ENCODE results near the gene FBRSL1.
"Not testable (repeated sequence)": the region's sequence is repeated elsewhere in the genome, so short reads cannot be mapped to it uniquely, and the experiment has no call there.

Gene FBRSL1

DNA sequence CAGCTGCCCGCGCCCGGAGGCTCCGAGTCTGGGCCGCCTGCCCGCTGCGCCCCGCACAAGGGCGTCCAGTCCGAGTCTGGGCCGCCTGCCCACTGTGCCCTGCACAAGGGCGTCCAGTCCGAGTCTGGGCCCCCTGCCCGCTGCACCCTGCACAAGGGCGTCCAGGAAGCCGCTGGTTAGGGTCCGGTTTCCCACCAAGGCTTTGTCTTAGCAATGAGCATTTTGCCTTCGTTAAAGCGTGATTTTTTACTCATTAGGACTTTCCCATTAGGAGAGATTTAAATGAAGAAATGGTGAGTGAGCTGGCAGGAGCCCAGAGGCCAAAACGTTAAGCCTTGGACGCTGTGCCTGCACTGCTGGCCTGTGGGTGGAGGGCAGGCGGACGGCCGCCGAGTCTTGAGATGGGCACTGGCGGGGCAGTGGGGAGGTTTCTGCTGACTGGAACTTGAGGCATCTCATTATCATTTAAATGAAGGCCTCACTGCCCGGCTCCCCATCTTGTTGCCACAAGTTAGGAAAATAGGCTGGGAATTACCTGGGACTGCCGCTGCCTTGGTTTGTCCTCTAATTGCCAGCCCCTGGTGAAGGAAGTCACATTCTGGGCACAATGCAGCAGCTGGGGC, 36.0 kb downstream of the FBRSL1 start:
- no peak for DNase-seq (ENCODE audit: low spot score)

DNA sequence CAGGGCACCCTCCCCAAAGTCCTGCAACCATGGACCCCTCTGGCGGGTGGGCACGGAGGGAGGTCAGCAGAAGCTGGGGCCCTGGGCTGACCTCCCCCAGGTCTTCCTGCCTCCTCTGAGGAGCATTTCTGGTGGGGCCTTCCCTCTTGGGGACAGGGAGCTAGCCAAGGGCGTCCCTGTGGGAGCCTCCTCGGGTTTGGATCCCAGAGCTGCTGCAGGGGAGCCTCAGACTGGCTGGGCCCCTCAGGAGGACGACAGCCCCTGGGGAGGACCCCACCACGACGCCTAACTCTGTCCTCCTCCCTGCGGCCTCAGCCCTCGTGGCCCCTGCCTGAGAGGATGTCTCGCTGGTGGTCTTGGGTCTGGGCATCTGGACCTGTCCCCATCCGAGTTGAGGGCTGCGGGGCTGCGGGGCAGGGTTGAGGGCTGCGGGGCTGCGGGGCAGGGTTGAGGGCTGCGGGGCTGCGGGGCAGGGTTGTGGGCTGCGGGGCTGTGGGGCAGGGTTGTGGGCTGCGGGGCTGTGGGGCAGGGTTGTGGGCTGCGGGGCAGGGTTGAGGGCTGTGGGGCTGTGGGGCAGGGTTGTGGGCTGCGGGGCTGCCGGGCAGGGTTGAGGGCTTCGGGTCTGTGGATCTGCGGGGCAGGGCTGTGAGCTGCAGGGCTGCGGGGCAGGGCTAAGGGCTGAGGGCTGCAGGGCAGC, 37.4 kb downstream of the FBRSL1 start:
- DNase-seq (ENCODE audit: low spot score) = no peak

DNA sequence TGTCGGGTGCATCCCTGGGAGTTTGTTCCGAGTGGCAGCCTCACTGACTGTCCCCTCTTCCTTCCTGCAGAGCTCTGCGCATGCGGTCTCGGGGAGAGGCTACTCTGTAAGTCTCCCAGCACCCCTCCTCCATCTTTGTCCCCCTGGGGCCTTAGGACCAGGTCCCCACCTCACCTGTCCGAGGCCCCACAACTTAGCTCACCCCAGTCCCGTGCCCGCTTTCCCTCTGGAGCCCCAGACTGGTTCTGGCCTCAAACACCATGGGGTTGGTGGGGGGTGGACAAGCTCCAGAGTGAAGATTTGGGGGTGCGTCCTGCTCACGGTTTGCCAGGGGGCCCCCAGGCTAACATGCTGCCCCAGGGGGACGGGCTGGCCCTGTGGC, 37.9 kb downstream of the FBRSL1 start:
- no peak for DNase-seq (ENCODE audit: low spot score)

DNA sequence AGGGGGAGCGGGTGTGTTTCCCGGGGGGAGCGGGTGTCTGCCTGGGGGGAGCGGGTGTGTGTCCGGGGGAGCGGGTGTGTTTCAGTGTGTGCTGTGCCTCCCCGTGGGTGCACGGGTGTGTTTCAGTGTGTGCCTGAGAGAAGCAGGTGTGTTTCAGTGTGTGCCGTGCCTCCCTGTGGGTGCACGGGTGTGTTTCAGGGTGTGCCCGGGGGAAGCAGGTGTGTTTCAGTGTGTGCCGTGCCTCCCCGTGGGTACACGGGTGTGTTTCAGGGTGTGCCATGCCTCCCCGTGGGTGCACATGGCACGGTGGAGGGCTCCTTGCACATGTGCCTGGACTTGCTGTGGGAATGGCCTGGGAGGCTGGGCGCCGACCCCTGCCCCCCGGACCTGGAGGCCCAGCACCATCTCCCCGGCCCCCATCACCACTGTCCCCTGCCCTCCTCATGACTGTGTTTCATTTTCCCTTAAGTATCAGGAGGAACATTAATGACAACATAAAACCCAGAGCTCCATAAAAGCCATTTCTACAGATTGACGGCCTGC, 38.7 kb downstream of the FBRSL1 start:
- no peak for DNase-seq (ENCODE audit: low spot score)

DNA sequence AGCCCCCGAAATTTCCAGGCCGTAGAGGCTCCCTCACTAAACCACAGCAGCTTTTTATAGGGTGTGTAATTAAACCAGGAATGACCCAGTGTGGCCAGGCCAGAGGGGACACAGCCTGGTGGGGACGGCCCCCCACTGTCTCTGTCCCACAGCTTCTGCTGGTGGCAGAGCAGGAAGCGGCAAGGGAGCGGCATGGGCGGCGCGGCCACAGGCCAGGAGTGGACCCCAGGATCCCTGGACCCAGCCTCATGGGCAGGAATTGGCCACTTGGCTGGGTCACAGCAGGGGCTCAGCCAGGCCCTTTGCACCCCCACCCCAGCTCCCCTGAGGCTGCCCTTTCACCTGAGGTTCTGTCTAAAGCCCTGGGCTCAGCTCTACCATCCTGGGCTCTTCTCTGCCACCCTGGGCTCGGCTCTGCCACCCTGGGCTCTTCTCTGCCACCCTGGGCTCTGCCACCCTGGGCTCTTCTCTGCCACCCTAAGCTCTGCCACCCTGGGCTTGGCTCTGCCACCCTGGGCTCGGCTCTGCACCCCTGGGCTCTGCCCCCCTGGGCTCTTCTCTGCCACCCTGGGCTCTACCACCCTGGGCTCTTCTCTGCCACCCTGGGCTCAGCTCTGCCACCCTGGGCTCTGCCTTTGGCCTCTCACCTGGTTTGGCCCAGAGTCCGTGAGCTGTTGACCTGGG, 39.3 kb downstream of the FBRSL1 start:
- no peak for DNase-seq (ENCODE audit: low spot score)

DNA sequence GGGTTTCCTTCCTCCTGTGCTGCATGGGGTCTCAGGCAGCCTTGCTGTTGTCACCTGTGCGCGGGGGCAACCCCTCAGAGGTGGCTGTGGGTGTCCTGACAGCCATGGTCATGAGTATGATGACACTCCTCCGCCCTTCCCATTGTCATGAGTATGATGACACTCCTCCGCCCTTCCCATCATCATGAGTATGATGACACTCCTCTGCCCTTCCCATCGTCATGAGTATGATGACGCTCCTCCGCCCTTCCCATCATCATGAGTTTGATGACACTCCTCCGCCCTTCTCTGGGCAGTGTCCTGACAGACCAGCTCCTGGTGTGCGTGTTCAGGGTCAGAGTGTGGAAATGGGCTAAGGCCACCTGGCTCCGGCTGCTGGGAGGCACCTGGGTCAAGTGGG, 40.0 kb downstream of the FBRSL1 start:
- DNase-seq (ENCODE audit: low spot score) = no peak

DNA sequence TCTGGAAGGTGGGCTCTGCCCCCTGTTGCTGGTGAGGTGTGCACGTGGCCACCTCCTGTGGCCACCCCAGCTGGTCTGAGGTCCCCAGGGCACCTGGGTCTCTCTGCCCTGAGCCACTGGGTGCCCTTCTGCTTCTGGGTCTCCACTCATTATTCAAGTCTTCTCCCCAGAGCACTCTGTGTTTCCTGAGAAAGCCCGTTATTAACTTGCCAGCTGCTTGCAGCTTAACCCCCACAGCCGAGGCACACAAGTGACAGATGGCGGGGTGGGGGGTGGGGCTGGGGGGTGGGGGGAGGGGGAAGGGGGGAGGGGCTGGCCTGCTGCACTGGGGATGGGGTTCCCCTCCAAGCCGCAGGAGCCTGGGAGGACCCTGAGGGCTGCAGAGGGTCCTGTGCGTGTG, 40.5 kb downstream of the FBRSL1 start:
- DNase-seq (ENCODE audit: low spot score) = no peak

DNA sequence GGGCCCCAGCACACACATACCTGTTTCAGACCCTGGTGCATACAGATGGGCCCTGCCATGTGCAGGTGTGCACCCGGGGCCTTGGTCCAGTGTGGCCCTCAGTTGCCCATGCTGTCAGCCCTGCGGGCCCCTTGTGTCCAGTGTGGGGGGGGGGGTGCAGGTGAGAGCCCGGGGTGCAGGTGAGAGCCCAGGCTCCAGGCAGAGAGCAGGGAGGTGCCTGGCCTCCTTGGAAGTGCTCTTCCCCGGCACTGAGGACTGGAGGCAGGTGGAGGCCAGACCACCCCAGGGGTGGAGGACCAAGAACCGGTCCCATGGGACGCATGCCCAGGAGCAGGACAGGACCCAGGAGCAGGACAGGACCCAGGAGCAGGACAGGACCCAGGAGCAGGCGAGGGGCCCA, 40.9 kb downstream of the FBRSL1 start:
- DNase-seq (ENCODE audit: low spot score) = no peak

DNA sequence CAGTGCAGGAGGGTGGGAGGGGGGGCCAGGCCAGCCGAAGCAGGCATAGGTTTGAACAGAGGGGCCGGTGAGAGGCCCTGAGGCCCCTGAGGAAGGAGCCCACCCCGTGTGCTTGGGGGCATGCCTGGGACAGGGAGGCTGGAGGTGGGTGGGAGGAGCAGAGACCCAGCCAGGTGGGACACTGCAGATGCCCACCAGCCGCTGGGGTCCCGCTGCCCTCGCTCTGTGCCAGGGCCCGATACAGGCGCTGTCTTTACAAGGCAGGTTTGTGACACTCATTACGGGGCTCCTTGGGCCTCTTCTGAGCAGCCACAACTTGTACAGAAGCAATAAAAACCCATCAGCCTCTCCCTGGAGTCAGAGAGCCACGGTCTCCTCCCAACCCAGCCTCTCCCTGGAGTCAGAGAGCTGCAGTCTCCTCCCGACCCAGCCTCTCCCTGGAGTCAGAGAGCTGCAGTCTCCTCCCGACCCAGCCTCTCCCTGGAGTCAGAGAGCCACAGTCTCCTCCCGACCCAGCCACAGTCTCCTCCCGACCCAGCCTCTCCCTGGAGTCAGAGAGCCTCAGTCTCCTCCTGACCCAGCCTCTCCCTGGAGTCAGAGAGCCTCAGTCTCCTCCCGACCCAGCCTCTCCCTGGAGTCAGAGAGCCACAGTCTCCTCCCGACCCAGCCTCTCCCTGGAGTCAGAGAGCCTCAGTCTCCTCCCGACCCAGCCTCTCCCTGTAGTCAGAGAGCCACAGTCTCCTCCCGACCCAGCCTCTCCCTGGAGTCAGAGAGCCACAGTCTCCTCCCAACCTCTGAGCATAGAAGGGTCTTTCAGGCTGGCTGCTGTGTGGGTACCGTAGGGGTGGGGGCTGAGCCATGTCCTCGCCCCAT, 43.0 kb downstream of the FBRSL1 start:
- not testable (repeated sequence) for DNase-seq (ENCODE audit: low spot score)

DNA sequence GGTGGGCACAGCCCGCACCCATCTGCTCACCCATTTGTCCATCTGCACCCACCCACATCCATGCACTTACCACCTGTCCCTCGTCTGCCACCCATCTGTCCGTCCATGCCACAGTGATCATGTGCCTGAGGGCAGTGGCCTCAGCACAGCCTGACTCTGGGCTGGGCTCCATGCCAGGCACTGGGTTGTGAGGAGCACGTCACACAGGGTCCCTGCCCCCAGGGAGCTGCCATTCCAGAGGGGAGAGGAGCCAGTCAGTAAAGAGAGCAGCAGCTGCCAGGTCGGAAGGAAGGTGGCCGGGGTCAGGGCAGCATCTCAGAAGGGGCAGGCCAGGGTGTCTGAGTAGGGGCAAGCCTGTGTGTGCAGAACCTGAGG, 43.6 kb downstream of the FBRSL1 start:
- no peak for DNase-seq (ENCODE audit: low spot score)

DNA sequence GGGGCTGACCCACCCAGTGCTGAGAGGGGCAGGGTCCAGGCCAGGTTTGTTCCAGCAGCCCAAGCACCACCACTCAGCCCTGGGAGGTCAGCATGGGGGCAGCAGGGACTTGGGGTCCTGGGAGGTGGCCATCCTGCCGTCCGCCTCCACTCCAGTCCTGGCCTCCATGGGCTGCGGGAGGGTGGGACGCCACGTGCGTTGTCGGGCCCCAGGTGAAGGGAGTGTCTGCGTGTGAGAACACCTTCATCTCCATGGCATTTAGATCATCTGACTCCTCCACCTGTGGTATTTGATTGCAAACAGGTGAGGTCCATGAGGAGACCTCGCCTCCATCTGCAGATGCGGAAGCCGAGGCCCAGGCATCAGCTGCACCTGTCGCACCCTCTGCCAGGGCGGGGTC, 44.1 kb downstream of the FBRSL1 start:
- no peak for DNase-seq (ENCODE audit: low spot score)

DNA sequence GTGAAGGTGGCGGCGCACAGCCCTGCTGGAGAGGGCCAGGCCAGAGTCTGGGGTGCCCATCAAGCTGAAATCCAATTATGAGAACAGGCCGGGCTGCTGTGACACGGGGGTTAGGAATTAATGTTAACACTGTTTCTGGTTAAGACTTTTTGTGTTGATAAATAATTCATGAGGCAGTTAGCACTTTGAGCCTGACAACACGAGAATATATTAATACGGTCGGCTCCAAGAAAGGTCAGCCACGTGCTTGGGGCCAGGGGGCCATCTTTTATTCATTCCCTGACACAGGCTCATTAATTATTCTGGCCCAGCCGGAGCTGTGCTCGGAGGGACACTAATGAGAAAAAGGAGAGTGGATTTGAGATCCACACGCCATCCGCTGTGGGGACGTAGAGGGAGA, 45.1 kb downstream of the FBRSL1 start:
- no peak for DNase-seq (ENCODE audit: low spot score)

DNA sequence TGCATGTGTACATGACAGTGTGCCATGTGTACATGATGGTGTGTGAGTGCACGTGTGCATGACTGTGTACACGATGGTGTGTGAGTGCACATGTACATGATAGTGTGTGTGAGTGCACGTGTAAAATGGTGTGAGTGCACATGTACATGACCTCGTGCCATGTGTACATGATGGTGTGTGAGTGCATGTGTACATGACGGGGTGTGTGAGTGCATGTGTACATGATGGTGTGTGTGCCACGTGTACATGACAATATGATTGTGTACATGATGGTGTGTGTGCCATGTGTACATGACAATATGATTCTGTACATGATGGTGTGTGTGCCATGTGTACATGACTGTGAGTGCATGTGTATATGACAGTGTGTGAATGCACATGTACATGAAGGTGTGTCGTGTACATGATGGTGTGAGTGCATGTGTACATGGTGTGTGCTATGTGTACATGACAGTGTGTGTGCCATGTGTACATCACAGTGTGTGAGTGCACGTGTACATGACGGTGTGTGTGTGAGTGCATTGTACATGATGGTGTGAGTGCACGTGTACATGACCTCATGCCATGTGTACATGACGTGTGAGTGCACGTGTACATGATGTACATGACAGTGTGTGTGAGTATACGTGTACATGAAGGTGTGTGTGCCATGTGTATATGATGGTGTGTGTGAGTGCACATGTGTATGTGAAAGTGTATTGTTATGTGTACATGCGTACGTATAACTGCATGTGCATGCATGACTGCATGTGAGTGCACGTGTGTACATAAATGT, 46.3 kb downstream of the FBRSL1 start:
- no peak for DNase-seq (ENCODE audit: low spot score)

DNA sequence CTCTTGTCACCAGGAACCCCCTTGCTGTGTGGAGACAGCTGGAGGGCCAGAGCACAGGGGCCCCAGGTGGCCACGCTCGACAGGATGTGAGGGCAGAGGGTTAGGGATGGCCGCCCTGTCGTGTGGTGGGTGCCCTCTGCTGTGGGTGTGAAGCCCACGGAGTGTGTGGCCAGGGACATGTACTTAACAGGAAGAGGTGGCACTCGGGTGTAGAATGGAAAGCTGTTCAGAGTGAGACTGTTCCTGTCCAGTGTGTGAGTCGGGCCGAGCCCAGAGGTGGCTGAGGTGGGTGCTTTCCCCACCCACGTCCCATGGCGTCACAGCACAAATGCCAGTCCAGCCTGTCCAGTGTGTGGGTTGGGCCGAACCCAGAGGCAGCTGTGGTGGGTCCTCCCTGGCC, 47.1 kb downstream of the FBRSL1 start:
- DNase-seq (ENCODE audit: low spot score) = no peak

DNA sequence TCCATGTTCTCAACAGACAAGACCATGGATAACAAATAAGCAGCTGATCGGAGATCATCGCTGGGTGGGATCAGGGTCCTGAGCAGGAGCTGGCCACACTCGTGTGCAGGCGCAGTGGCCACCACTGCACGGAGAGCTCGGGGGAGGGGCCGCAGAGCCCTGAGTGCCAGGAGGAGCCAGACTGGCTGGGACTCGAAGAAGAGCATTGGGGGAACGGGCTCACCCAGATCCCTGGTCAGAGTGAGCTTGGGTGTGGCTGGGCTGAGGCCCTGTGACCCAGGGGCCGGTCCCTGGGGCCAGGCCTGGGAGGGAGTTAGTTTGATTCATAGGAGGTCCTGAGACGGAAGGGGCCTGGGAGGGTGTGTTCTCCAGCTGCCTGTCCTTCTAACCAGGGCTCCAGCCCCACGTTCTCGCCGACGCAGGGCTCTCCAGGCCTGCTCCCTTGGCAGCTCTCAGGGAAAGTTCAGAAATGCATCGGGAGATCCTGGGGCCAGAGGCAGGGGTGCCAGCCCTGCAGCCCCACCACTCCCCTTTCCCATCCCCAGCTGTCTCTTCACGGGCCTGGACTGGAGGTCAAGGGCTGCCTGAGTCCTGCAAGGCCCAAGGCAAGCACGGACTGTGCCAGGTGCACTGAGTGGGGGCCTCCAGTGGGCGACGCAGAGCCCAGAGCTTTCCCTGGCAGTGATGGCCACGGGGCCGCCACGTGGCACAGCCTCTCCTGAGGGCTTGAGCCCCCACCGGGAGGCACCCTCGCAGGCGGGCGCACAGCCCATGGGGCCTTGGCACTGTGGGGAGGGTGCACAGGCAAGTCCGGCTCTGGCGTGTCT, 48.1 kb downstream of the FBRSL1 start:
- no peak for DNase-seq (ENCODE audit: low spot score)

DNA sequence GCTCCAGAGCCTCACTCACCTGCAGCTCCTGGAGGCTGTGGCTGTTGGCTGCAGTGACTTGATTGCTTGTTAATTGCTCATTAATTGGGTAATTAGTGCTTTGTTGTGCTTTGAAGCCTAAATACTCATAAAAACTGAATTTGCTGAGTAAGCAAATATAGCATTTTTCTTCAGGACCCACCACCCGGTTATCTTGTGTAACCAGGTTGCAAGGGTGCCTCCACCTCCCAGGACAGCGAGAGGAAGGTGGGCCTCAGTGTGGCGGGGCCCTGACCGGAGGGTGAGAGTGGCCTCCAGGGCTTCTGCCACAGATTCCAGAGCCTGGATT, 48.7 kb downstream of the FBRSL1 start:
- no peak for DNase-seq (ENCODE audit: low spot score)

DNA sequence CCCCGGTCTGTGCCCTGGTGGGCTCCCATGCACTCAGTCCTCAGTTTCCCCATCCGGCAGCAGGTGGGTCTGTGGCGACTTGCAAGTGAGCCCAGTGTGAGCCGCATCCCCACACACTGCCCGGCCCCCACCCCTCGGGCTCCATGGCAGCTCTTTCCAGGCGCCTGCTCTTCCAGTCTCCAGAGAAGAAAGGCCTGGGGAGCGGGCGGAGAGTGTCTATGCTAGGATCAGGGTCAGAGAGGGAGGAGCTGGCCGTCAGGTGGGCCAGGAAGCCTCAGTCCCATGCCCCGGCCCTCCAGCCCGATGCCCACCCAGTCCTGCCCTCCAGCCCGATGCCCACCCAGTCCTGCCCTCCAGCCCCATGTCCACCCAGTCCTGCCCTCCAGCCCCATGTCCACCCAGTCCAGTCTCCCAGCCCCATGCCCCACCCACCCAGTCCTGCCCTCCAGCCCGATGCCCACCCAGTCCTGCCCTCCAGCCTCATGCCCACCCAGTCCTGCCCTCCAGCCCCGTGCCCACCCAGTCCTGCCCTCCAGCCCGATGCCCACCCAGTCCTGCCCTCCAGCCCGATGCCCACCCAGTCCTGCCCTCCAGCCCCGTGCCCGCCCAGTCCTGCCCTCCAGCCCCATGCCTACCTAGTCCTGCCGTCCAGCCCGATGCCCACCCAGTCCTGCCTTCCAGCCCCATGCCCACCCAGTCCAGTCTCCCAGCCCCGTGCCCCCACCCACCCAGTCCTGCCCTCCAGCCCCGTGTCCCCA, 49.2 kb downstream of the FBRSL1 start:
- DNase-seq (ENCODE audit: low spot score) = no peak

DNA sequence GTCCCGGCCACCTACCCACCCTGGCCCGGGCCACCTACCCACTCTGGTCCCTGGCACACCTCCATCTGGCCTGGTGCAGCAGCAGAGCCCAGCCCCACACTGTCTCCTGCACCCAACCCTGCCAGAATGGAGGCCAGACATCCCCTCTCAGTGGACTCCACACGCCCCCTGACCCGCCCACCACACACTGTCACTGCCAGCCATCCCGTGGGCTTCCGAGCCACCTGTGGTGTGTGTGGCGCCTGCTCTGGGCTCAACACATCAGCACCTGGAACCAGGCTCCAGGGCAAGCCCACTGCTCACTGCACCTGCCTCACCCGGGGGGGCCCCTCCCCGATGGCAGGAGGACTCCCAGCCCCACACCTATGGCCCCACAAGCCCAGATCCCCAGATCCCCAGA, 50.5 kb downstream of the FBRSL1 start:
- no peak for DNase-seq (ENCODE audit: low spot score)

DNA sequence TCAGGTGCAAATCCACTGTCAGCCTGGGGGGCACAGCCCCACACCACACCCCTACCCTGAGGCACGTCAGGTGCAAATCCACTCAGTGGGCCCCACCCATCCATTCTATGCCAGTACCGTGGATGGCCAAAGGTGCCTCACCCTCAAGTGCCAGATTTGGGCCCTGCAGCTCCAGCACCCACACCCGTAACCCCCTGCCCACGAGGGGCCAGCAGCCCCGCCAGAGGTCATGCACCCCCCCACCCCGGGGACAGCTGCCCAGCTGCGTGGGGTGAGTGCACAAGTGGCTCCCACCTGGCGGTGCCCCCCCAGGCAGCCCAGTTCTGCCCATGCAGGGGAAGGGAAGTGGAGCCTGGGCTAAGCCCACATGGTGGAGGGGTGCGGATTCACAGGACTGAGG, 51.2 kb downstream of the FBRSL1 start:
- DNase-seq (ENCODE audit: low spot score) = no peak

DNA sequence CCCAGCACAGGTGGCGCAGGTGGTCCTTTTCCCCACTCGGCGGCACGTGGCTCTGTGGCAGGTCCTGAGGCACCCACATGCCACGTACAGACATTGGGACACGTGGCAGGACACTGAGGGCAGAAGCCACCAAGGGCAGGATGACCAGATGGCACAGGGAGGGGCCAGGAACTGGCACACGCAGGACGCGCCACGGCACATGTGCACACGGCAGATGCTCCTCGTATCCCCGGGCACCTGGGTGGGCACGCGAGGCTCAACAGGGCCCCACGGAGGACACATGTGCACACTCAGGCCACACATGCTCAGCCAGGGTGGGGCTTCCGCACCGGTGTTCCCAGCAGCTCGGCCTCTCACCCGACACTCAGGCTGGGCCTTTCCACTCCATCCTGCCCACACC, 52.0 kb downstream of the FBRSL1 start:
- no peak for DNase-seq (ENCODE audit: low spot score)
